ENCODE data around the gene THRAP3.

THRAP3 gene

GRCh38 chr1:36328713-36329112 lies 104.5 kb downstream of the THRAP3 start:
- peak; percentile 33 for DNase-seq

DNA sequence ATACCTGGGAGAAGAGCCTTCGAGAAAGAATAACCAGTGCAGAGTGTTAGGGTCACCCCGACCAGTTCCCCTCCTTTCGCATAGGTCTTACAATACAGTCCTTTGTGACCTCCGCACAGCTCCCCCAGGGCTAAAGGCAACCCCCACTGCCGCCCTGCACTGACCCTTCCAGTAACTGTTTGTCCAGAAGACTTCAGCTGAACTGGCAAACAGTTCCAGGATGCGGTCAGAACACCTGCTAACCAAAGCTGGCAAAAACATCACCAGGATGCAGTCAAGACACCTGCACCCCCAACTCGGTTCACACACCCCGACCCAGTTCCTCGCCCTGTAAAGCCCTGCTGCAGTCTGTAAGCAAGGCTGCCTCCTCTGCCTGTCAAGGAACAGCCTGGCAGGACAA lies 105.6 kb downstream of the THRAP3 start:
- no peak for DNase-seq

GRCh38 chr1:36330940-36331339 lies 106.7 kb downstream of the THRAP3 start:
- no peak for DNase-seq

GRCh38 chr1:36337830-36338229 lies 113.6 kb downstream of the THRAP3 start:
- DNase-seq: no peak

DNA sequence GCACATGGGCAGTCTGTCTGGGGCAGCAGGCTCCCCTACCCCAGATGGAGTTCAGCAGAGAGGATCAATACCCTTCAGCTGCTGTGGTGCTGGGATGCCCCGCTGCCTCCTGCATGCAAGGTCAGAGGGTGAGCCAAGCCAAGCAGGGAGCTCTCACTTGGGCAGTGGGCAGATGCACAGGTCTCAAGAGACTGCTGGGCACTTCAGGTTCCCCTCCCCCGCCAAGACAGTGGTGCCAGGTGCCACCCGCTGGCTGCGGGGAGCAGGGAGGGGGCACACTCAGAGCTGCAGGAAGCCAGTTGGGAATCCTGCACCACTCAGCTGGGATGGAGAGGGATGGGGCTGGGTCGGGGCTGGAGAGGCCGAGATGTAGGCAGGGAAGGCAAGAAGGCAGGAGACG lies 115.0 kb downstream of the THRAP3 start:
- DNase-seq: no peak

DNA sequence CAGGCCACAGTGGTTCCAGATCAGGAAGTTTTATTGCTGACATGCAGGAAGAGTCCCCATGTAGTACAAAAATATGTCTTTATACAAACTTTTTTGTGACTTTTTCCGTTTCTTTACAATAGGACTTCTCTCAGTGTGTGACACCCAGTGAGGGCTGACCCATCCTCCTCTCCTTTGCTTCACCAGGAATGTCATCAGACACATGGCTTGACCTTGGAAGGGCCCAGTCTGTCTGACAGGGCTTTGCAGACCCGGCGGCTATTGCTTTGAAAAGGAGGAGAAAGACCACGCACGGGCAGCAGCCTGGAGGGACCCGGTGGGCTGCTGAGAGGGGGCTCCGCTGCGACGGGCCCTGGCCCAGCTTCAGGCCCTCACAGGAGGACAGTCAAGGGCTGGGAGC lies 115.4 kb downstream of the THRAP3 start:
- DNase-seq: no peak

DNA sequence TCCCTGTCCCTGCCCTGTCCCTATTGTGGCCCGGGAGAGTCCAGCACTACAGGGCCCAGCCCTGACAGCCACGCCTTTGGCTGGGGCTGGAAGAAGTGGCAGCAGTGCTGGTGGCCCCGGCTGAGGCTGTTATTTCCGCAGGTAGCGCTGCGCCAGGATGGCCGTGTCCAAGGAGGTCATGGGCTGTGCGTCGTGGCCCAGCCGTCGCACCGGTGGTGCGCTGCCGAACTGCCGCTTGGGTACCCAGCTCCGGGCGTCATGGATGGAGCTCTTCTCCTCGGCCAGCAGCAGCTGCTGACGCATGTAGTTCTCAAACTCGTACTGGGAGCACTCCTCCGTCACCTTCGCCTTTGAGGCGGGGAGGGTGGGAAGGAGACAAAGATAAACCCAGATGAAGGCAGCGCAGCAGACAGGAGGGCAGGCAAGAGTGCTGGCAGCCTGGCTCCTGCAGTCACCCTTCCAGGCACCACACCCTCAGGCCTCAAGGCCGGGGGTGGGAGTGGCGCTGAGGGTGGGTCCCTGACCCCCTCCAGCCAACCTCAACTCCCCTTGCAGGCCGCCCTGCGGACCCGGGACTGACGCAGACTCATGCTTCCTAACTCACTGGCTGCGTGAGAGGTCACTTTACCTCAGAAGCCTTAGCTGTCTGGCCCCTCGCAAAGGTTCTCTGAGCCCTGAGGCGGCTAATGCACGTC lies 117.5 kb downstream of the THRAP3 start:
- no peak for DNase-seq

DNA sequence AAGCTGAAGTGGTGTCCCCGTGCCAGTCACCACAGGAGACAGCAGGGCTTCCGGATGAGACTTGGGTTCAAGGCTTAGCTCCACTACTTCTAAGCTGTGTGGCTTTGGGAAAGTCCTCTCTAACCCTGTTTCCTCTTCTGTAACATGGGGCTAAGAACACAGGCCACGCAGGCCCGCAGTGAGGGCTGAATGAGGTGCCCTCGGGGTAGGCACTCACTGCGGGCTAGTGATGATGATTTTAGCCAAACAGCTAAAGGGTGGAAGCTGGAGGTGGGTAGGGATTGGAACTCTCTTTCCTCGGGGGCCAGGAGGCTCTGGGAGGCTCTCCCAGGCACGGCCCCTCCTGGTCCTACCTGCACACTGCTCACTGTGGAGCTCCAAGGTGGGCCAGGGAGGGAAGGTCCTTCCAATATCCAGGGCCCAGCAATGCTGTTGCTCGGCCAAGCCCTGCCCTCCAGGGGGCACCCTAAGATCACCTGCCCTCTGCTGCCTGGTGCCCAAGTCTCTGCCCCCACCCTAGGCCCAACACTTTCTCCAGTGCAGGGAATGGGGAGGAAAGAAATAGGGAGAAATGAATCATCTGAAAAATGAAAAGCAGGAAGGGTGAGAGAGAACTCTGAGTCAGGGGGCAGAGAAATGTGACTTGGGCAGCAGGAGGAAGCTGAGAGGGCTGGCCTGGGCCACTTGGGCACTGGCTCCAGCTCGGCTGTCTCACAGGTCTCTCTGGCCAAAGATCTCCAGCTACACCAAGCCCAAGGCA lies 118.4 kb downstream of the THRAP3 start:
- DNase-seq: no peak

- no peak for DNase-seq
Observed at GRCh38 chr1:36343651-36344394, 119.6 kb downstream of the THRAP3 start.

DNA sequence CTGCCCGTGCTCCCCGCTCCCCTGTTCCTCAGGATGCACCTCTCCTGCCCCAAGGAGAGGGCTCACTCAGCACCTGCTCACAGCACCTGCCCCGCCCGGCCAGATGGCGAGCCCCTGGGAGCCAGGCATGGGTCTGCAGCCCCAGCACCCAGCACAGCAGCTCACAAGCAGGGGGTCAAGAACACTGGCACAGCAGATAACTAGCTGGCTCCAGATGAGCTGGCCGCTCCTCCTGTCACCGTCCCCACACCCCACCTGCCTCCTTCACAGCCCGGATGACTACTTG lies 120.1 kb downstream of the THRAP3 start:
- DNase-seq: no peak

GRCh38 chr1:36345353-36345752 lies 121.1 kb downstream of the THRAP3 start:
- DNase-seq: no peak

DNA sequence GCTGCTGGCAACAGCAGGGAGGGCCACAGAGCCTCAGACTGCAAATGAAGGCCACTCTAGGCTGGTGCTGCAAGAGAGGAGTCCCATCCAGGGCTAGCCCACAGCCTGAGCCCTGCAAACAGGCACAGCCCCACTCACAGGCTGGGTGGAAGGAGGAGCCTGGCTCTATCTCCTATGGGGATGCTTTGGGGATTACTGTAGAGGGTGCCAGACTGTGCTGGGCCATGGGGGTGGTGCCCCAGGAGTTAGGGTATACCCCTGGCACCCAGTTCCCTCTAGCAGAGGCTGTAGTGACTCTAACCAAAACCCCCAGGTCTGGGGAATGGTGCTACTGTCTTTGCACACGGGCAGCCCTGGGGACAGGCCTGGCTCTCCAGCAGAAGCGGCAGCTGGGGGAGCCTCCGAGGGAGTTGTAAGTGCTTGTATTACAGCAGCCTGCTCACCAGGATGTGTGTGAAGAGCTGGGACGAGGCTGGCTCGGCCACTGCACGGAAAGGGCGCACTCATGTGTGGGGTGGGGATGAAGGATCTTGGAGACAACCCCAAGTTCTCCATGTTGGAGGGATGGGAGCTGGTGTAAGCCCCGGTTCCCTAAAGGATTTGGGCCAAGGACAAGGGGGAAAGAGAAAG lies 122.6 kb downstream of the THRAP3 start:
- DNase-seq: no peak

DNA sequence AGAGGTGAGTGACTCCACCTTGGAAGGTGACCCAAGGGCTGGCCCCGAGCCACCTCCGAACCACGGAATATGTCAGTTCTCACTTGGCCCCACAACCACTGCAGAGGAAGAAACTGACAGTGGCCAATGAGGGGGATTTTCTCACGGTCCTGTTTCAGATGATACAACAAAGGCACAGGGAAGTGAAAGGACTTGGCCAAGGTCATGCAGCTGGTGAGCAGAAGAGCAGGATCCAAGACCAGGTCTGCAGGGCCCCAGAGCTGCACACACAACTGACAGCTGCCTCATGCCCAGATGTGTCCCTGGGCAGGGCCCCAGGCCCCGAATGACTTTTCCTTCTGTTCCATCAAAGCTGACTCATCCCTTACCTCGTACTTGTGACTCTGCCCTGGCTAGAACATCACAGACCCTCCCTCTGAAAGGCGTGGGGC lies 125.0 kb downstream of the THRAP3 start:
- DNase-seq: no peak

DNA sequence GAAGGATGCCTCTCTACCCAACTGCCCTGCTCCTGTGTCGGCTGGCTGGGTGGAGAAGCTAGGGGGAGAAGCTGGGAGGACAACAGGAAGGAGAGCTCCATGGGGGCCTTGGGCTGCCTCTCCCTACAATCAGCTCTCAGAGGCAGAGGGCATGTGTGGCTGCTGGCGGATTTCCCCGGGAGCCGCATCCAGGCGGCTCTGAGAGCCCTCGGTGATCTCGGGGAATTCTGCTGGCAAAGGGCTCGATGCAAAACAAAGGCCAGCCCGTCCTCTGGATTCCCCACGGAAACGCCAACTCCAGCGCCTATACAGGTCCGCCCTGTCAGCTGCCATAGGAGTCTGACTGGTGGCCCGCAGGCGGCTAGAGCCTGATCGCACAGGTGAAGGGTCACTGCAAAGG lies 125.6 kb downstream of the THRAP3 start:
- no peak for DNase-seq

GRCh38 chr1:36350659-36351226 lies 126.5 kb downstream of the THRAP3 start:
- no peak for DNase-seq

- DNase-seq: no peak
Observed at GRCh38 chr1:36351227-36351977, 127.2 kb downstream of the THRAP3 start.

DNA sequence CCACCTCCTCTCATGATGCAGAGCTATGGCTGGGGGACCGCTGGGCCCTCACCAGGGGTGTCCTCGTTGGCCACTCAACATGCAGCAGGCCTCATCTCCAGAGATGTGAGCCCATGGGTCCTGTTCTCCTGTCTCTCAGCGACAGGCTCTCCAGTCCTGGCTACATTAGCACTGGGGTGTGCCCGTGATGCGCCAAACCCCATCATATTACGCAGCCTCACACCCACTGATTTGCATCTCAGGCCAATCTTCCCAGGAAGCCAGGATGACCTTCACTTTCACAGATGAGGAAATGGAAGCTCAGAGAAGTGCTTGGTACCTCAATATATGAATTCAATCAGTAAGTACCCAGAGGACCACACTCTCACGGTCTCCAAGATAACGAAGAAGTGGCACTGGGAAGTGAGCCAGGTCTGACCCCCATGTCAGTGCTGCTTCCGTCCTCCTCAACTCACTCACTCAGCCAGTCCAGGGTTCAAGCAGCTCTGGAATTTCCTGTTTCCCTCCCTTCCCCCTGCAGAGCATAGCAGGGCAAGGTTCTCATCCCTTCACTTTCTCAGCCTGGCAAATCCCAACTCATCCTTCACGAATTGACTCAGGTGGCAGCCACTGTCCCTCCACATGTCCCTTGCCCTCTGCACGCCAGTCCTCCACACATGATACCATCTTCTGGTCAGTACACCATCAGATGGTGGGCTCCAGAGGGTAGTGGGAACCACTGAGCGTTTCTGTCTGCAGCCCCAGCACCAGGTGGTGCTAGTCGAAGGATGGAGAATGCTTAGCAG lies 128.1 kb downstream of the THRAP3 start:
- no peak for DNase-seq

DNA sequence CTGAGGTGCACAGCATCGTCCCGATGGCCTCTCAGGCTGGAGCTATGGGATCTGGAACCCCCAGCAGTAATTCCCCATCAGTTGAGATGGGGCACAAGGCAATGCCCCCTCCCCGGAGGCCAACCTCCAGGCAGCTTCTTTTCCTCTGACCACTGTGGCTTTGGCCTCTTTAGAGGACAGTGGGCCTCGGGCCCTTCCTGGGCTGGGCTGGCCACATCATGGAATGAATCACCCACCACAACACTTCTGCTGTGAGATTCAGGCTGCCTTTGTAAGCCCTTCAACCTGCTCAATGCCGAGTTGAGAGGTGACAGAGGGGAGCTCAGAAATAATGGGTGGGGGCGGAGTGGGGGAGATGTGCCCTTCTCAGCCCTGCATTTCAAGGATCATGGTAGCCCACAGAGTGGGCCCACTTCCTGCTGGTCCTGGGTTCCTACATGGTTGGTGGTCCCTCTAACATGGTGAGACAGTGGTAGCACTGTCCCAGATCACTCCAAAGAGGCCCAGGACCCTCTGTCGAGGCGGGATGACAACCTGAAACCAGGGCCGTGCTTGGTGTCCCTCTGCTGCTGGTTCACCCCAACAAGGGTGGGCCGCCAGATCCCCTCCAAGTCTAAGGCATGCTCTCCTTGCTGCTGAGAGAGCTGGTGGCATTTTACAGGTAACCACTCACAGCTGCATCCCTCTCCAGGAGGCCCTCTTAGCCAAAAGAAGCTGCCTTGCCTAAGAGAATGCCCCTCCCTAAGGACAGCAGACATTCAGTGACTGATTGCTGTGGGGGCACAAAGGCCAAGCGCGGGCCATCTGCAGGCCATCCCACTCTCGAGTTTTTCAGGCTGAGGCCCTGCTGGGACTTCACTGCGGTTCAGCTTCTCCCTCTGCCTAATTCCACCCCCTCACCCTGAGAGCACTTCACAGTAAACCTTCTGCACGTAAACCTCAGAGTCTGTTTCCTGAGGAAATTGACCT lies 129.0 kb downstream of the THRAP3 start:
- no peak for DNase-seq

GRCh38 chr1:36354486-36354885 lies 130.2 kb downstream of the THRAP3 start:
- no peak for DNase-seq

All from NCI-H774 (cell line).